ENCODE measurements around the gene MRPL32.

The MRPL32 gene

GRCh38 chr7:42939457-42940240 is 7.5 kb downstream of the MRPL32 start:
- no peak for ATAC-seq

More at GRCh38 chr7:42939457-42940240, 7.5 kb downstream of the MRPL32 start:
- TF ChIP-seq TCF4 (CRISPR knock-in tag; IDR thresholded peaks at IDR 0.05; ENCODE audit: borderline replicate concordance) (no peak), PPARA (CRISPR knock-in tag; IDR thresholded peaks at IDR 0.05; ENCODE audit: borderline replicate concordance) (no peak), ZNF565 (CRISPR knock-in tag; conservative IDR thresholded peaks at IDR 0.05; ENCODE audit: low read depth) (no peak), ZFP30 (CRISPR knock-in tag; IDR thresholded peaks at IDR 0.05) (no peak), CREB5 (CRISPR knock-in tag; IDR thresholded peaks at IDR 0.05; ENCODE audit: low read depth) (no peak), ZC3H10 (CRISPR knock-in tag; IDR thresholded peaks at IDR 0.05) (no peak), ZFP3 (CRISPR knock-in tag; IDR thresholded peaks at IDR 0.05) (no peak), POU6F1 (CRISPR knock-in tag; IDR thresholded peaks at IDR 0.05; ENCODE audit: borderline replicate concordance, low read depth) (no peak), RARB (CRISPR knock-in tag; IDR thresholded peaks at IDR 0.05) (no peak), PATZ1 (CRISPR knock-in tag; IDR thresholded peaks at IDR 0.05; ENCODE audit: borderline replicate concordance) (no peak), SNAI2 (CRISPR knock-in tag; IDR thresholded peaks at IDR 0.05) (no peak), TSHZ2 (CRISPR knock-in tag; IDR thresholded peaks at IDR 0.05) (no peak), ZNF8 (CRISPR knock-in tag; IDR thresholded peaks at IDR 0.05) (no peak), ESRRG (CRISPR knock-in tag; IDR thresholded peaks at IDR 0.05) (no peak), CSRNP3 (CRISPR knock-in tag; IDR thresholded peaks at IDR 0.05) (no peak), ISL1 (CRISPR knock-in tag; IDR thresholded peaks at IDR 0.05) (no peak), ARNTL (CRISPR knock-in tag; IDR thresholded peaks at IDR 0.05; ENCODE audit: borderline replicate concordance, low read depth) (no peak), GLIS3 (CRISPR knock-in tag; IDR thresholded peaks at IDR 0.05) (no peak), OSR1 (CRISPR knock-in tag; IDR thresholded peaks at IDR 0.05) (no peak), BACH2 (CRISPR knock-in tag; IDR thresholded peaks at IDR 0.05; ENCODE audit: borderline replicate concordance) (no peak)
